ENCODE results near the gene RAPGEF1.

Gene RAPGEF1

GRCh38 chr9:131784748-131785501 is 45.0 kb upstream of the RAPGEF1 start:
- Histone ChIP-seq H3K27me3 (replicated peaks; ENCODE audit: insufficient read depth, low read length) (peaks cover 97% of the 10 kb centered on the region), H3K9me3 (replicated peaks; ENCODE audit: insufficient read depth, low read length) (no peaks in the 10 kb centered on the region), H3K4me2 (ENCODE audit: low read depth, low read length) (no peak overlapping the region), H3K9me2 (replicated peaks; ENCODE audit: insufficient read depth, low read length) (no peaks in the 10 kb centered on the region), H3K27ac (ENCODE audit: low read length) (no peak overlapping the region), H2AFZ (ENCODE audit: low read length) (no peak overlapping the region), H3K4me1 (ENCODE audit: low read length) (no peaks in the 10 kb centered on the region), H4K20me1 (ENCODE audit: insufficient read depth, low read length) (no peaks in the 10 kb centered on the region), H3K4me3 (ENCODE audit: low read length) (no peak overlapping the region), H3K9ac (ENCODE audit: low read length) (no peak overlapping the region), H3F3A (ENCODE audit: insufficient read depth, low read length) (no peaks in the 10 kb centered on the region), H3K79me2 (ENCODE audit: low read length) (no peaks in the 10 kb centered on the region), H3K36me3 (replicated peaks; ENCODE audit: insufficient read depth, low read length) (no peaks in the 10 kb centered on the region)
- no peak for TF ChIP-seq CTCF (IDR thresholded peaks at IDR 0.05; ENCODE audit: low read length)
- TF ChIP-seq EZH2phosphoT487 (IDR thresholded peaks at IDR 0.05; ENCODE audit: low read length): no peak
- no peak for TF ChIP-seq EZH2 (optimal IDR thresholded peaks at IDR 0.05; ENCODE audit: low read depth, low read length)
- DNase-seq: no peak

GRCh38 chr9:131781069-131781468 is 41.2 kb upstream of the RAPGEF1 start:
- Histone ChIP-seq H4K20me1 (ENCODE audit: insufficient read depth, low read length) (no peaks in the 10 kb centered on the region), H3K4me2 (ENCODE audit: low read depth, low read length) (no peak overlapping the region), H2AFZ (ENCODE audit: low read length) (no peak overlapping the region), H3K4me1 (ENCODE audit: low read length) (no peaks in the 10 kb centered on the region), H3K9me3 (replicated peaks; ENCODE audit: insufficient read depth, low read length) (no peaks in the 10 kb centered on the region), H3K9me2 (replicated peaks; ENCODE audit: insufficient read depth, low read length) (no peaks in the 10 kb centered on the region), H3K27me3 (replicated peaks; ENCODE audit: insufficient read depth, low read length) (peaks cover 88% of the 10 kb centered on the region), H3K9ac (ENCODE audit: low read length) (no peak overlapping the region), H3K4me3 (ENCODE audit: low read length) (no peak overlapping the region), H3K27ac (ENCODE audit: low read length) (no peak overlapping the region), H3K79me2 (ENCODE audit: low read length) (no peaks in the 10 kb centered on the region), H3K36me3 (replicated peaks; ENCODE audit: insufficient read depth, low read length) (no peaks in the 10 kb centered on the region), H3F3A (ENCODE audit: insufficient read depth, low read length) (no peaks in the 10 kb centered on the region)
- no peak for DNase-seq
- TF ChIP-seq CTCF (IDR thresholded peaks at IDR 0.05; ENCODE audit: low read length) (no peak), EZH2 (optimal IDR thresholded peaks at IDR 0.05; ENCODE audit: low read depth, low read length) (no peak), EZH2phosphoT487 (IDR thresholded peaks at IDR 0.05; ENCODE audit: low read length) (no peak)

GRCh38 chr9:131776473-131776872 is 36.6 kb upstream of the RAPGEF1 start:
- no peaks in the 10 kb centered on the region for H3K4me1 ChIP-seq (ENCODE audit: low read length)
- TF ChIP-seq EZH2 (optimal IDR thresholded peaks at IDR 0.05; ENCODE audit: low read depth, low read length) (no peak), EZH2phosphoT487 (IDR thresholded peaks at IDR 0.05; ENCODE audit: low read length) (no peak), CTCF (IDR thresholded peaks at IDR 0.05; ENCODE audit: low read length) (no peak)
- no peaks in the 10 kb centered on the region for H3K9me3 ChIP-seq (replicated peaks; ENCODE audit: insufficient read depth, low read length)
- H4K20me1 ChIP-seq (ENCODE audit: insufficient read depth, low read length): no peaks in the 10 kb centered on the region
- H3K27ac ChIP-seq (ENCODE audit: low read length): no peak overlapping the region
- H3K4me2 ChIP-seq (ENCODE audit: low read depth, low read length): no peak overlapping the region
- H3K9me2 ChIP-seq (replicated peaks; ENCODE audit: insufficient read depth, low read length): no peaks in the 10 kb centered on the region
- peaks cover 61% of the 10 kb centered on the region for H3K27me3 ChIP-seq (replicated peaks; ENCODE audit: insufficient read depth, low read length)
- no peaks in the 10 kb centered on the region for H3F3A ChIP-seq (ENCODE audit: insufficient read depth, low read length)
- H3K36me3 ChIP-seq (replicated peaks; ENCODE audit: insufficient read depth, low read length): no peaks in the 10 kb centered on the region
- no peak overlapping the region for H3K9ac ChIP-seq (ENCODE audit: low read length)
- H3K79me2 ChIP-seq (ENCODE audit: low read length): no peaks in the 10 kb centered on the region
- peak; percentile 57 for DNase-seq
- H3K4me3 ChIP-seq (ENCODE audit: low read length): no peak overlapping the region
- H2AFZ ChIP-seq (ENCODE audit: low read length): no peak overlapping the region
